Endothelial cell of umbilical vein (primary cell): ENCODE data around the gene PCSK6. TPM values are rescaled to one million over a fixed set of nuclear protein-coding genes. Genes with fewer than 3 reads are reported as not detected.

Source experiments
- BruUV-seq: library from RNA; stranded (reverse); fragments of 400-500 nt; replicated peaks from 2 replicates; lab custom pipeline; 2021; lab: Mats Ljungman, UMichigan
- CTCF ChIA-PET: fragments of 300-600, 350-600 bp; sonication (Branson Sonifier 250); formaldehyde crosslinking; loops from one replicate; lab custom pipeline; 2021; ENCODE audit warnings: antibody characterized with exemption, inconsistent platforms; lab: Charles Lee
- POLR2A ChIA-PET: fragments of 300-600, 350-600 bp; sonication (Branson Sonifier 250); formaldehyde crosslinking; loops from one replicate; lab custom pipeline; 2021; ENCODE audit warnings: antibody characterized with exemption, inconsistent platforms; lab: Charles Lee
- DNase-seq: peaks from one replicate; pipeline ENCODE4 v3.0.0-alpha.2; 2011; ENCODE audit warnings: low read depth, low spot score
- FAIRE-seq: peaks from 2 replicates; lab custom pipeline; 2011; peaks lifted over from hg19 to GRCh38; lab: Jason Lieb, UNC
- H2AFZ ChIP-seq: 2 replicates; pipeline ENCODE4 v1.6.0; 2012; ENCODE audit warnings: low read depth, low read length, control low read depth, inconsistent platforms
- H3K27ac ChIP-seq: 2 replicates; pipeline ENCODE4 v1.5.1; 2011; ENCODE audit warnings: low read depth, mild to moderate bottlenecking, control low read depth, low read length, moderate library complexity; ENCODE audit not compliant: insufficient read depth
- H3K27me3 ChIP-seq, 2 experiments: 2 replicates each; pipeline versions ENCODE4 v1.6.0 to v1.6.1; 2011; ENCODE audit warnings: low read length in 2 of 2, mixed read lengths in 1 of 2; ENCODE audit not compliant: control insufficient read depth in 2 of 2, insufficient read depth in 2 of 2
- H3K36me3 ChIP-seq, 2 experiments: 2 replicates in 1 of 2; 3 replicates in 1 of 2; pipeline ENCODE4 v1.5.1; 2011; ENCODE audit warnings: low read length in 2 of 2, mild to moderate bottlenecking in 1 of 2, moderate library complexity in 1 of 2; ENCODE audit not compliant: control insufficient read depth in 2 of 2, insufficient read depth in 2 of 2; ENCODE audit errors: extremely low read depth in 1 of 2
- H3K4me1 ChIP-seq: 3 replicates; pipeline ENCODE4 v1.5.1; 2011; ENCODE audit warnings: mild to moderate bottlenecking, low read length; ENCODE audit not compliant: control insufficient read depth, insufficient read depth; ENCODE audit errors: extremely low read depth
- H3K4me2 ChIP-seq: 2 replicates; pipeline ENCODE4 v1.6.1; 2011; ENCODE audit warnings: low read length, control low read depth, mixed read lengths; ENCODE audit not compliant: insufficient read depth
- H3K4me3 ChIP-seq, 3 experiments: fragments of 200-600 bp in 1 of 3; sonication (generic), shearing (Covaris generic) in 1 of 3; replicated peaks in 1 of 3; 2 replicates each; pipeline ENCODE4 v1.5.1; 2011 to 2016; ENCODE audit warnings: control low read depth in 3 of 3, low read length in 3 of 3, mild to moderate bottlenecking in 2 of 3, inconsistent platforms in 1 of 3, low read depth in 1 of 3, moderate library complexity in 1 of 3; ENCODE audit not compliant: insufficient read depth in 1 of 3
- H3K79me2 ChIP-seq: 2 replicates; pipeline ENCODE4 v1.6.0; 2012; ENCODE audit warnings: low read length, inconsistent platforms; ENCODE audit not compliant: control insufficient read depth, insufficient read depth
- H3K9ac ChIP-seq: replicated peaks from 2 replicates; pipeline ENCODE3; 2011; ENCODE audit warnings: low read length, control low read depth; ENCODE audit not compliant: insufficient read depth; ENCODE audit errors: extremely low read depth
- H3K9me1 ChIP-seq: replicated peaks from 3 replicates; pipeline ENCODE4 v1.6.0; 2011; ENCODE audit warnings: mild to moderate bottlenecking, low read length; ENCODE audit not compliant: control insufficient read depth, insufficient read depth; ENCODE audit errors: extremely low read depth
- H3K9me3 ChIP-seq: replicated peaks from 2 replicates; pipeline ENCODE4 v1.5.1; 2012; ENCODE audit warnings: low read length, inconsistent platforms; ENCODE audit not compliant: control insufficient read depth, insufficient read depth
- H4K20me1 ChIP-seq: replicated peaks from 2 replicates; pipeline ENCODE3; 2011; ENCODE audit warnings: mild to moderate bottlenecking, low read length; ENCODE audit not compliant: control insufficient read depth, insufficient read depth; ENCODE audit errors: extremely low read depth
- EZH2 ChIP-seq: IDR thresholded peaks from 2 replicates; pipeline ENCODE4 v1.6.1; 2012; ENCODE audit warnings: borderline replicate concordance, low read depth, mild to moderate bottlenecking, moderate library complexity, low read length, inconsistent platforms; ENCODE audit not compliant: severe bottlenecking
- FOS ChIP-seq: IDR thresholded peaks from 2 replicates; pipeline ENCODE4 v1.6.1; 2011; ENCODE audit warnings: mild to moderate bottlenecking, low read length, moderate library complexity, borderline replicate concordance; ENCODE audit not compliant: insufficient read depth
- GATA2 ChIP-seq: IDR thresholded peaks from 2 replicates; pipeline ENCODE4 v1.7.0; 2011; ENCODE audit warnings: low read depth, mild to moderate bottlenecking, moderate library complexity, mixed read lengths, low read length; ENCODE audit not compliant: insufficient read length, insufficient read depth
- JUN ChIP-seq: IDR thresholded peaks from 2 replicates; pipeline ENCODE4 v1.6.1; 2011; ENCODE audit warnings: borderline replicate concordance, low read depth; ENCODE audit not compliant: insufficient read length, insufficient read depth
- MYC ChIP-seq: IDR thresholded peaks from one replicate; pipeline ENCODE4 v1.6.1; 2011; ENCODE audit warnings: mild to moderate bottlenecking, low read depth, low read length
- POLR2A ChIP-seq: IDR thresholded peaks from 2 replicates; pipeline ENCODE4 v1.6.1; 2012; ENCODE audit warnings: low read depth, mild to moderate bottlenecking, control low read depth, low read length
- POLR2AphosphoS5 ChIP-seq: IDR thresholded peaks from 2 replicates; pipeline ENCODE4 v1.6.1; 2012; ENCODE audit warnings: low read depth, mild to moderate bottlenecking, control low read depth, low read length, moderate library complexity; ENCODE audit not compliant: insufficient read depth
- dilution Hi-C: fragments of 300-500 bp; cut with MboI; formaldehyde crosslinking; loops from one replicate; pipeline ENCODE4 v1.15.0; 2019; ENCODE audit warnings: low sequenced_read_pairs; ENCODE audit not compliant: extremely low pct_ligation_motif_present
- intact Hi-C: fragments of 100-400 bp; cut with micrococcal nuclease; formaldehyde crosslinking; loops from one replicate; pipeline ENCODE4 v1.10.0; 2022
- polyA plus RNA-seq, 4 experiments: library from polyadenylated mRNA; depleted of rRNA in 3 of 4; stranded (reverse) in 3 of 4; unstranded in 1 of 4; fragments of >200 nt; gene quantifications; 2 replicates each; pipeline versions ENCODE4 v1.2.1 to v1.2.3, GENCODE V29; 2011 to 2012; ENCODE audit warnings: missing spikeins in 1 of 4
- total RNA-seq: library from RNA; stranded (reverse); gene quantifications from 2 replicates; pipeline ENCODE4 v1.2.3, GENCODE V29; 2021
- TF ChIP-seq, protein P1 (sequence below), 2 donors: IDR thresholded peaks; 1 replicate in 1 of 2; 2 replicates in 1 of 2; pipeline ENCODE4 v1.5.1; 2011; ENCODE audit warnings: low read length in 2 of 2, mild to moderate bottlenecking in 2 of 2, moderate library complexity in 2 of 2, control low read depth in 1 of 2, inconsistent platforms in 1 of 2, low read depth in 1 of 2; ENCODE audit not compliant: insufficient read depth in 1 of 2; ENCODE audit errors: extremely low read depth in 1 of 2
- TF ChIP-seq, protein P2 (sequence below): IDR thresholded peaks from 2 replicates; pipeline ENCODE4 v1.6.1; 2011; ENCODE audit not compliant: insufficient read depth, insufficient read length

The PCSK6 gene
- total and polyA plus RNA-seq, 2 donors (not counting 3 experiments of a cell fraction or from before 2014, with no cell fraction given), result 0.18 to 0.69 TPM

DNA sequence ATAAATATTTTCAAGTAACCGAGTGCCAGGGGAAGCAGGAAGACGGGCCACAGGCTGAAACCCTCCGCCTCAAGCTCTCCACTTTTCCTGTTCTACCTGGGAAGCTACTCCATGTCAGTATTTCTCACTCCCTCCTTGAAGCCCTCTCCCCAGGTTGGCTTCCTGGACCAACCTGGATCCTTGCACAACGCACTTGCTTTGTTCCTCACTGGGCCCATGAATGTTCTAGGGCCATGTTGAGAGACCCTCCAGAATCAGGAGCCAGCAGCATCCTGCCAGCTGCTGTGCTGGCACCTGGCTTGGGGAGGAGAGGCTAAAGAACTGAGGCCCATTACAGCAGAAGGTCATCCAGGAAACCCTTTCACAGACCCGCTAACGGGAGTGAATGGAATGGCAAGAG, 115.2 kb downstream of the PCSK6 start:
- Histone ChIP-seq H3K27me3 (peaks cover 0 to 2% of the 10 kb centered on the region in 2 experiments), H3K4me3 (no peak overlapping the region), H3K9ac (no peak overlapping the region), H2AFZ (no peak overlapping the region), H3K9me3 (no peaks in the 10 kb centered on the region), H4K20me1 (no peaks in the 10 kb centered on the region), H3K9me1 (no peaks in the 10 kb centered on the region), H3K4me2 (no peak overlapping the region), H3K4me1 (no peaks in the 10 kb centered on the region), H3K27ac (no peak overlapping the region), H3K36me3 (no peaks in the 10 kb centered on the region), H3K79me2 (no peaks in the 10 kb centered on the region)
- POLR2A ChIA-PET, result no interaction called here
- no TSS peak for BruUV-seq
- intact Hi-C loops, result no loop called here
- no peak for FAIRE-seq
- CTCF ChIA-PET, result no interaction called here
- TF ChIP-seq POLR2A (no peak), FOS (no peak), EZH2 (no peak), GATA2 (no peak), POLR2AphosphoS5 (no peak), JUN (no peak), MYC (no peak)
- TF ChIP-seq, protein P1, sequence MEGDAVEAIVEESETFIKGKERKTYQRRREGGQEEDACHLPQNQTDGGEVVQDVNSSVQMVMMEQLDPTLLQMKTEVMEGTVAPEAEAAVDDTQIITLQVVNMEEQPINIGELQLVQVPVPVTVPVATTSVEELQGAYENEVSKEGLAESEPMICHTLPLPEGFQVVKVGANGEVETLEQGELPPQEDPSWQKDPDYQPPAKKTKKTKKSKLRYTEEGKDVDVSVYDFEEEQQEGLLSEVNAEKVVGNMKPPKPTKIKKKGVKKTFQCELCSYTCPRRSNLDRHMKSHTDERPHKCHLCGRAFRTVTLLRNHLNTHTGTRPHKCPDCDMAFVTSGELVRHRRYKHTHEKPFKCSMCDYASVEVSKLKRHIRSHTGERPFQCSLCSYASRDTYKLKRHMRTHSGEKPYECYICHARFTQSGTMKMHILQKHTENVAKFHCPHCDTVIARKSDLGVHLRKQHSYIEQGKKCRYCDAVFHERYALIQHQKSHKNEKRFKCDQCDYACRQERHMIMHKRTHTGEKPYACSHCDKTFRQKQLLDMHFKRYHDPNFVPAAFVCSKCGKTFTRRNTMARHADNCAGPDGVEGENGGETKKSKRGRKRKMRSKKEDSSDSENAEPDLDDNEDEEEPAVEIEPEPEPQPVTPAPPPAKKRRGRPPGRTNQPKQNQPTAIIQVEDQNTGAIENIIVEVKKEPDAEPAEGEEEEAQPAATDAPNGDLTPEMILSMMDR (IDR thresholded peaks at IDR 0.05; ENCODE audit: extremely low read depth in 1 of 2, insufficient read depth in 1 of 2, low read depth in 1 of 2, low read length in 2 of 2), result no peak
- TF ChIP-seq, protein P2, sequence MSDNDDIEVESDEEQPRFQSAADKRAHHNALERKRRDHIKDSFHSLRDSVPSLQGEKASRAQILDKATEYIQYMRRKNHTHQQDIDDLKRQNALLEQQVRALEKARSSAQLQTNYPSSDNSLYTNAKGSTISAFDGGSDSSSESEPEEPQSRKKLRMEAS, result no peak
- dilution Hi-C loops, result no loop called here
- no peak for DNase-seq
